Stimulated activated CD4-positive, alpha-beta T cell treated with anti-CD3 and anti-CD28 coated beads, Interleukin-2, amount 100 ng/mL, for 24 hours (primary cell): ENCODE data around the gene GBF1.
"Not testable (repeated sequence)": the region's sequence is repeated elsewhere in the genome, so short reads cannot be mapped to it uniquely, and the experiment has no call there.

Source experiments
- DNase-seq, 2 donors: peaks; one replicate each; pipeline ENCODE4 v3.0.0-alpha.2; 2020

The GBF1 gene

GRCh38 chr10:102231357-102232318 lies 13.7 kb upstream of the GBF1 start:
- peak; percentile 79 to 84 for DNase-seq

- no peak for DNase-seq
Measured at GRCh38 chr10:102233997-102234396, 11.3 kb upstream of the GBF1 start.

DNA sequence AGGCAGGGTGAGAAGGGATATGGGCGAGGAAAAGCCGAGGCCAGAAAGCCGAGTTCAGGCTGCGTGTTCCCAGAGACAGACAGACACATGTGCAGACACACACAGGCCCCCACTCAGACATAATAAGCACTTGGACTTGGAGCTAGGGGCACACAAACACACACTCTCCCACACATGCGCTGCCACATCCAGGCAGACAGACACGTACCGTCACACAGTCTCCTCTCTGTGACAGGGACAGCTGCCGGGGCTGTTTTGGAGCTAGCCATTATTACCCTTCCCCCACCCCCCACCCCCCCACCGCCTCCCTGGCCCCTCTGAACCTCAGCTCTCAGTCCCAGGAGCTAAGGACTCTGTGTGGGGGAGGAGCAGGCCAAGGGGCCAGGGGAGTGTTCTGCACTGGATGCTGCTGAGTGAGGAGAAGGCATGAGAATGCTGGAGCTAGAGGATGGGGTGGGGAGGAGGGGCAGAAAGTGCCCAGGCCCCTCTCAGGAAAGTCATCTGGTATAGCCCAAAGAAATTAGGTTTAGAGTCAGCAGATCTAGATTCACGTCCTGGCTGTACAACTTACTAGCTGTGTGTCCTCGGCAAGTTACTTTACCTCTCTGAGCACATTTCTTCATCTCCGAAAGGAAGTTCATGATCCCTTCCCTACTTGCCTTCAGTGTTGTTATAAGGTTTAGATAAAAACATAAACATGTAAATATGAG lies 10.3 kb upstream of the GBF1 start:
- DNase-seq, result no peak

DNA sequence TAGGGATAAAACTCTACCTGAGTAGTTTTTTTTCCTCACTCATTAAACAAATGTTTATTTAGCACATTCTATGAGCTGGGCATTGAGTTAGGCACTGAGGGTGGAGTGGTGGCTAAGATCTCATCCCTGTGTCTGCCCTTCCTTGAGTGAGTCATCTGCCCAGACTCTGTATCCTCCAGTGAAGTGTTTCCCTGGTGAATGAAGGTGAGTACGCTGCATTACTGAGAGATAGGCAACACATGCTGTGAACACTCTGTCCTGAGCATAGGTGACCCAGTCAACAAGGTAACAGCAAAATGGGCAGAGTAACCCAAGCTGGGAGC lies 9.8 kb upstream of the GBF1 start:
- no peak for DNase-seq

- DNase-seq, result no peak
Measured at GRCh38 chr10:102236006-102236405, 9.3 kb upstream of the GBF1 start.

DNA sequence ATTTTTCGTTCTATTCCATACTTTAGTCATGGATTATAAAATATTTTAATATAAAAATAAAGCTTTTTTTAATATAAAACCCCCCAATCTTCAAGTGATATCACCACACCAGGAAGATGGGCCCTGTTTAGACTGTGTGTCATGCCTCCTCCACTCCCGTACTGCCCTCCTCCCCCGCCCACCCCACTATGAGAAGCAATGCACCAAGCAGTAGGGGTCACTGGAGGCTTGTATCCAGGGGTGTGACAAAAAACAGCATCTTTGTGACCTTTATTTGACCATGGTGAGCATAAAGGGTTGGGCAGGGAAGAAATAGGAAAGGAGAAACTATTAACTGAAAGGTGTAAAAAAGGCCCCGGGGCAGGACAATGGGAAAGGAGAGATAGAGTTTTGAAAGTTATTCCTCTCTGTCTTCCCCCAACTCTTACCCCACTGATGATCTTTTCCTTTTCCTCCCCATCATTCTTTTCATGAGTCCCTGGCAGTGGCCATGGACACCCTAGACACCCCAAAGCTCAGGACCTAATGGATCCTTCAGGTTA lies 7.5 kb upstream of the GBF1 start:
- no peak for DNase-seq

DNA sequence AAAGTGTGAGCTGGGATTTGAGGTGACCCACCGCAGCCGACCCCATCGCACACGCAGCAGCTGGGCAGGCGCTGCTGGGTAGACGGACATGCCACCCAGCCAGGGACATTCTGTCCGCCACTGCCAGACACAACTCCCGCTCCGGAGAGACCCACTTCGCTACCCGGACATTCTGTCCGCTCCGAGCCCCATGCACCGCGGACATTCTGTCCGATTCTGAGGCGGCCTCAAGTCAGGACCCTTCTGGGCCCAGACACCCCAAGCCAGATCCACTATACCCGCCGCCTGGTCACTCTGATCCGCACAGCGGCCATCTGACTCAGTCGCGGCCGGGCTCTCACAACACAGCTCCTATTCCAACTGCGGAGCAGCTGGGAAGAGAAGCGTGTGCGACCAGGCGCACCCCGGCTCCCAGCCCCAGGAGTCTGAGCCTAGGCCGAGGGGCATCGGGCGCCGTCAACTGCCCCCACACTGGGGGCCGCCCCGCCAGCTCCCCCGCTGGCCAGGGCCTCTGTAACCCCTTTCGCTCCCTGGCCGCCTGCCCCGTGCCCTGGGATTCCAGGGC lies 4.8 kb upstream of the GBF1 start:
- DNase-seq, result no peak

DNA sequence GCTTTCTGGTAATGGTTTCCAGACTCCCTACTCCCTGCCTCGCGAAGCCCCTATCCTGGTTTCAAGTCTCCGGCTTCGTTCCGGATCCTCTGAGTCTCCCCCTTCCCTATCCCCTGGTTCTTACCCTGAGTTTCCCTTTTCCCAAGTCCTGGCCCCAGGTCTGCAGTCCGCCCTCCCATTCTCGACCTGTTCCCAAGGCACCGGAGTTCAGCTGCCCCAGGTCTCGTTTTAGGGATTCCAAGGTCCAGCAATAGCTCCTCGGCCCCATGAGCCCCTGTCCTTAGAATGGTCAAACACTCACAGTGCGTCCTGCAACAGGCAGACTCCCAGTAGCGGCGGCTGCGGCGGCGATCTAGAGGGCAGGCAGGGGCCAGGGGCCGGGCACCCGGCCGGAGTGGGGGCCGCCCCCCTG lies 4.3 kb upstream of the GBF1 start:
- peak; percentile 15 to 24 for DNase-seq

DNA sequence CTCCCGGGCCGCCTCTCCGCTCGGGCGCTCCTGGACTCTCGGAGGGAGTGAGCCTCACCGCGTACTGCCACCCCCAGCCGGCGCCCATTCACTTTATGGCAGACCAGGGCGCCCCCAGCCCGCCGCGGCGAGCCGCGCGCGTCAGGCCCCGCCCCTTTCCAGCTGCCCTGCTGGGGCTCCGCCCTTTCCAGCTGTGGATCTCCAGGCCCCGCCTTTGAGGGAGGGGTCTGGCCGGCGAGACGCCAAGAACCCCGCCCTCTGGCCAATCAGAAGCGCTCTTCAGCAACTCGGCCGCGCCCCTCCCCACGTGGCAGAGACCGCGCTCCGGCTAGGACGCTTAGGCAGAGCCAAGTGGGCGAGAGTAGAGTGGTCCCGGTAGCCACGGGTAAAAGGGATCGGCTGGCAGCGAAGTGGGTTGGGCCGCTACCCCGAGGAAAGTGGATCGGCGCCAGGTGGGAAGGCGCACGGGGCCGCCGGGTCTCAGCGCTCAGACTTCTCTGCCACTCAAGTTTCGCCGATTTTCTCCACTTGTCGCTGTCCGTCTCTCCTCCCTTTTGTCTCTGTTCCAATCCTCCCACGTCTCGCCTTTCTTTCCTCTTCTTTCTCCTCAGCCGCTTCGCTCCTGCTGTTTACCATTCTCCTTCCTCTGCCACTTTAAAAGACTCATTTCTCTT lies 3.8 kb upstream of the GBF1 start, which contains the start of gene PITX3:
TSS of gene PITX3 (minus strand) at position 69 of the 674 bp plus-strand sequence. CDS start 9,432 bp downstream, outside the sequence.
- DNase-seq, result peak; percentile 91 to 94

GRCh38 chr10:102242118-102242485 lies 3.2 kb upstream of the GBF1 start:
- no peak for DNase-seq

- no peak for DNase-seq
Measured at GRCh38 chr10:102243309-102243708, 2.0 kb upstream of the GBF1 start.

- DNase-seq, result no peak
Measured at GRCh38 chr10:102245932-102246251, 560 bp downstream of the GBF1 start.

DNA sequence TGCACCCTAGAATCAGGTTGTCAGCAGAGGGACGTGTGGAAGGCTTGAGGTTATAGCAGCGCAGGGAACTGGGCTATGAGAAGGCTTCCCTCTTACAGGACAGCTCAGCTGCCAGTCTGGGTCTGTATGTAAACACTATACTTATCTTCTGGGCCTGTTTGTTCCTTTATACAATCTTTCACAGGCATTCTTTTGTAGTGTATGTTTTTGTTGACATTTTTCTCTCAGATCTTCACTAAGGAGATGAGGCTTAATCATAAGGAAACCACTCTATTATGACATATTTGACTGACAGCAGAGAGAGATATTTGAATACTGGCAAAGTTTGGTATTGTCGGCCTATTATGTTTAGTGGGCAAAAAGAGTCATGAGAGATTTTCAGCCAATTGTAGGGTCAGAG lies 929 bp downstream of the GBF1 start:
- DNase-seq, result no peak

GRCh38 chr10:102247734-102248133 lies 2.4 kb downstream of the GBF1 start:
- no peak for DNase-seq

DNA sequence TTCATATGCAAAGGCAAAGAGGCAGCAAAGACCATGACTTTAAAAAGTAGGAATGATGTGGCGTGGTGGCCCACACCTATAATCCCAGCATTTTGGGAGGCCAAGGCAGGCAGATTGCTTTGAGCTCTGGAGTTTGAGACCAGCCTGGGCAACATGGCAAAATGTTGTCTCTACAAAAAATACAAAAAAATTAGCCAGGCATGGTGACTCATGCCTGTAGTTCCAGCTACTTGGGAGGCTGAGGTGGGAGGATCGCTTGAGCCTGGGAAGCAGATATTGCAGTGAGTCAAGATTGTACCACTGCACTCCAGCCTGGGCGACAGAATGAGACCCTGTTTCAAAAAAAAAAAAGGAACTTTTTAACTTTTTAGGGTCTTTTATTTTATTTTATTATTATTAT lies 7.2 kb downstream of the GBF1 start:
- not testable (repeated sequence) for DNase-seq

DNA sequence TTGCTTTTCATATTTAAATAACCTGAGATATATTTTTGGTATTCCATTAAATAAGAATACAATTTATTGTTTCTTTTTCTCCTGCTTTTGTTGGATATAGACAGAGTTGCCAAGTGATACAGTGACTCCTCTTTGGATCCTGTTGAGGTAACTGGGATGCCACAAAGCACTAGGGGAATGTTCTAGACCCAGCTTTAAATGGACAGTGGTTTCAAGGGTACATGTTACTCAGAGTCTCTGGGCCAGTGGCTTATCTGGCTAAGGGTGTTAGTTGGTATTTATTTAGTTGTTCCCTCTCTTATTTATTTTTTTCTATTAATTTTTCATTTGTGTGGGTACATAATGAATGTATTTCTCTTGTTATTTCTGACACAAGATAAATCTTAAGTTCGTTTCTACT lies 9.1 kb downstream of the GBF1 start:
- no peak for DNase-seq

GRCh38 chr10:102255404-102255803 lies 10.1 kb downstream of the GBF1 start:
- DNase-seq, result no peak

GRCh38 chr10:102261196-102261595 lies 15.9 kb downstream of the GBF1 start:
- DNase-seq, result no peak

GRCh38 chr10:102261842-102262241 lies 16.5 kb downstream of the GBF1 start:
- no peak for DNase-seq

GRCh38 chr10:102262744-102263370 lies 17.5 kb downstream of the GBF1 start:
- DNase-seq, result no peak

DNA sequence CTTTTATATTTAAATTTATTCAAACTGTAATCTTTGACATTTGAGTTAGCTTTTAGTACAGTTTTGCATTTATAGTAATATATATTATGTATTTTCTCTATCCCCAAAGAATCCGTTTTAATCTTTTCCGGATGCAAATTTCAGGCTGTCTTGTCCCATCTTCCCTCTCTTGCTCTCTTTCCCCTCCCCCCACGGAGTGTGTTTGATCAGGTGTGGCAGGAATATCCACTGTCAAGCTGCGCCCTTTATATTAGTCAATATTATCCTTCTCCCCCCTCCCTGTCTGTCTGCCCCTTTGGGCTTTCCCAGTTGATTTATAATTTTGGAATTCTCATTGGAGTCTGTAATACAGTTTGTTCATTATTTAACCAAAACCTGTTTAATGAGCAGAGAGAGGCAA lies 19.0 kb downstream of the GBF1 start:
- no peak for DNase-seq

GRCh38 chr10:102266670-102267069 lies 21.3 kb downstream of the GBF1 start:
- no peak for DNase-seq

DNA sequence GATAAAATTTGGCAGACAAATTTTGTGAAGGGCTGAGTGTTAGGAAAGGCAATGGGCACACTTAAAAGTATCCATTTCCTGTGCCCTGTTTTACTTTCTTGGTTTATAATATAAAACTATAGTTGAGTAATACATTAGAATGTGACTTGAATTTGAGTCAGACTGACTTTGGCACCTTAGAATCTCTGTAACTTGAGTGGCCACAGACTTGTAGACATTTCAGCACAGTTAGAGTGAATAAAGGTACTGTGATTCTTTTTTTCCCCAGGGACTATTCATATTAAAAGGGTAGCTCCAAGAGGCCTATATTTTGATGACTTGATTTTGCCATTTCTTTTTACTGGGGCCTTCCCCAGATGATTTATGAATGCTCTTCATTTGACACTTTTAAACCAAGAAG lies 22.4 kb downstream of the GBF1 start:
- DNase-seq, result no peak
